HG03520 (cell line): ENCODE measurements around the gene SOX10.
A peak's percentile ranks its signal among the peaks of the same experiment; 100 is the strongest.
"Not testable (repeated sequence)": the region's sequence is repeated elsewhere in the genome, so short reads cannot be mapped to it uniquely, and the experiment has no call there.

Experiments
- ATAC-seq: cut with Tn5 transposase; IDR thresholded peaks from one replicate; pipeline ENCODE4 v1.9.1; 2021; ENCODE audit warnings: mild to moderate bottlenecking, moderate library complexity; ENCODE audit not compliant: unreplicated experiment

SOX10 gene

GRCh38 chr22:37965940-37966664 lies 18.3 kb downstream of the SOX10 start:
- ATAC-seq = no peak

DNA sequence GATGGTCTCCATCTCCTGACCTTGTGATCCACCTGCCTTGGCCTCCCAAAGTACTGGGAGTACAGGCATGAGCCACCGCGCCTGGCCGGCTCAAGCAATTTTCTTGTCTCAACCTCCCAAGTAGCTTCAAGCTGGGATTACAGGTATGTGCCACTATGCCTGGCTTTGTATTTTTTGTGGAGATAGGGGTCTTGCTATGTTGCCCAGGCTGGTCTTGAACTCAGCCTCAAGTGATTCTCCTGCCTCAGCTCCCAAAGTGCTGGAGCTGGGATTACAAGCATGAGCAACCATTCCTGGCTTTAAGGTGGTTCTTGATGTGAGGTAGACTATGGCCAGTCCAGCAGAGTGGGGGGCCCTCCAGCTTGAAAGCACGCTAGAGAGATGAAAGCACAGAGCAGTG lies 23.3 kb downstream of the SOX10 start:
- ATAC-seq = no peak

DNA sequence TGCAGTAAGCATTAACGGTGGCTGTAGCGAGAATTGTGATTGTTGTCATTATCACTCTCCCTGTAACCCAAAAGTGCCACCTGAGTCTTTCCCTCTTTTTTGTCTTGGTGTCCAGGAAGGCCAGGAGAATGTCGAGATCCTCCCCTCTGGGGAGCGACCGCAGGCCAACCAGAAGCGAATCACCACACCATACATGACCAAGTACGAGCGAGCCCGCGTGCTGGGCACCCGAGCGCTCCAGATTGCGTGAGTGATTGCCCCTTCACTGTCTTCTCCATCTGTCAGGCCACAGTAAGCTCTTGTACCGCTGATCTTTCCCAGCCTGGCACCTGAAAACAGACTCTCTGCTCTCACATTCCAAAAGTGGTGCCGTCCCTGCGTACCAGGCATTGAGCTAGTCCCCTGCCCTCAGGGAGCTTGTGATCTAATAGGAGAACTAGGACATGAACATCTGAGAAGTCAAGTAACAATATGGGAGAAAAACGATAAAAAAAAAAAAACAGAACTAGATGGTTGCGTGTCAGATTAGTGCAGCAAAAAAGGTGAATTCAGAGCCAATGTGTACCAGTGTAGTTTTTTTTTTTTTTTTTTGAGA lies 25.0 kb downstream of the SOX10 start:
- no peak for ATAC-seq

DNA sequence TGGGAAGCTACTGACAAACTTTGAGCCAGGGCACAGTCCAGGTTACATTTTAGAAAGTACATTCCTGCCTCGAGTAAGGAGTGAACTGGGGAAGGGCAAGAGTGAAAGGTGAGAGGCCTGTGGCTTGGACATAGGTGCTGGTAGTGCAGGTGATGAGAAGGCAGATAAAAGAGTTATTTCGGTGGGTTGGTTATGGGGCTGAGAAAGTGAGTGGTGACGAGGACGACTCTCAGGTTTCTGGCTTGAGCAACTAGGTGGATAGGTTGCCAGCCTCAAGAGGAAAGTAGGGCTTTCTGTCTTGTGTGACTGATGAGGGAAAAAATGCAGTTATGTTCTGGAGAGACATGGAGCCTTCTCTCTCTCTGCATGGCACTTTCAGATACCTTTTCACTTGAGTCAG lies 27.1 kb downstream of the SOX10 start:
- no peak for ATAC-seq

DNA sequence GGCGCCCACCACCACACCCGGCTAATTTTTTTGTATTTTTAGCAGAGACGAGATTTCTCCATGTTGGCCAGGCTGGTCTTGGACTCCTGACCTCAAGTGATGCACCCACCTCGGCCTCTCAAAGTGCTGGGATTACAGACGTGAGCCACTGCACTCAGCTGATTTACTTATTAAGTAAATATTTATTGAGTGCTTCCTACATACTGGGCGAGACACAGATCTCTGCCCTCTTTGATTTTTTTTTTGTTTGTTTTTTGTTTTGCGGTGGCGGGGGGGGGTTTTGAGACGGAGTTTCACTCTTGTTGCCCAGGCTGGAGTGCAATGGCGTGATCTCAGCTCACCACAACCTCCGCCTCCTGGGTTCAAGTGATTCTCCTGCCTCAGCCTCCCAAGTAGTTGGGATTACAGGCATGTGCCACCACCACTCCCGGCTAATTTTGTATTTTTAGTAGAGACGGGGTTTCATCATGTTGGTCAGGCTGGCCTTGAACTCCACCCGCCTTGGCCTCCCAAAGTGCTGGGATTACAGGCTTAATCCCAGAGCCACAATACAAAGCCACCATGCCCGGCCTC lies 28.4 kb downstream of the SOX10 start:
- ATAC-seq = not testable (repeated sequence)

- no peak for ATAC-seq
These were observed 29.7 kb downstream of the SOX10 start for GRCh38 chr22:37954686-37955085.

GRCh38 chr22:37953437-37954179 lies 30.7 kb downstream of the SOX10 start, which contains the start of the genes C22orf23 and POLR2F:
Gene C22orf23 (minus strand): TSS chr22:37953601. CDS start chr22:37953149, 452 bp downstream.
Gene POLR2F (plus strand): TSS chr22:37953699. CDS start chr22:37953788, 89 bp downstream.
- peak; percentile 75 for ATAC-seq

GRCh38 chr22:37953062-37953436 lies 31.3 kb downstream of the SOX10 start:
- peak; percentile 32 for ATAC-seq

DNA sequence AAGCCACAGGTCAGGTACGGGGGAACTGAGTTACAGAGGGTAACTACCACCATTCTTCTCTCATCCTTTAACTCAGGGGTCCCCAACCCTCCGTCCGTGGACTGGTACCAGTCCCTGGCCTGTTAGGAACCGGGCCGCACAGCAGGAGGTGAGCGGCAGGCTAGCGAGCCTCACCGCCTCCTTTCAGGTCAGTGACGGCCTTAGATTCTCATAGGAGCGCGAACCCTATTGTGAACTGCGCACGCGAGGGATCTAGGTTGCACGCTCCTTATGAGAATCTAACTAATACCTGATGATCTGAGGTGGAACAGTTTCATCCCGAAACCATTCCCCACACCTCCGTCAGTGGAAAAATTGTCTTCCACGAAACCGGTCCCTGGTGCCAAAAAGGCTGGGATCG lies 31.7 kb downstream of the SOX10 start:
- ATAC-seq = not testable (repeated sequence)

GRCh38 chr22:37951305-37951704 lies 33.0 kb downstream of the SOX10 start:
- ATAC-seq = no peak

- ATAC-seq = not testable (repeated sequence)
These were observed 37.1 kb downstream of the SOX10 start for GRCh38 chr22:37947142-37947795.

- ATAC-seq = not testable (repeated sequence)
These were observed 39.9 kb downstream of the SOX10 start for GRCh38 chr22:37944423-37944822.

DNA sequence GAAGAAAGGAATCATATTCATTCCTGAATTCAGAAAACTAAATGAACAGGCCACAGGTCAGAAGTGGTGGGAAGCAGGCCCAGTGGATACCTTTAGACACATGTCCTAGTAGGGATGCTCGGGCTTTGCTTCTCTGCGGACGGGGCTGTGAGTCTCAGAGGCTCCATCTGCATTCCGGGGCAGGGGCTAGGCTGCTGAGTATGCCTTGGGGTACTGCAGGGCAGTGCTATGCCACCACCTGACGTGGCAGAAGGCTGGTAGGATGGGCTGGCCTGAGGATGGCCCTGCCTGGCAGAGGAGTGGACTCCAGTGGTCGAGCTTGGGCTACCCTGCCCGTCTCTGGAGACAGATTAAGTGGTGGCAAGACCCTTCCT lies 40.5 kb downstream of the SOX10 start:
- ATAC-seq = no peak

DNA sequence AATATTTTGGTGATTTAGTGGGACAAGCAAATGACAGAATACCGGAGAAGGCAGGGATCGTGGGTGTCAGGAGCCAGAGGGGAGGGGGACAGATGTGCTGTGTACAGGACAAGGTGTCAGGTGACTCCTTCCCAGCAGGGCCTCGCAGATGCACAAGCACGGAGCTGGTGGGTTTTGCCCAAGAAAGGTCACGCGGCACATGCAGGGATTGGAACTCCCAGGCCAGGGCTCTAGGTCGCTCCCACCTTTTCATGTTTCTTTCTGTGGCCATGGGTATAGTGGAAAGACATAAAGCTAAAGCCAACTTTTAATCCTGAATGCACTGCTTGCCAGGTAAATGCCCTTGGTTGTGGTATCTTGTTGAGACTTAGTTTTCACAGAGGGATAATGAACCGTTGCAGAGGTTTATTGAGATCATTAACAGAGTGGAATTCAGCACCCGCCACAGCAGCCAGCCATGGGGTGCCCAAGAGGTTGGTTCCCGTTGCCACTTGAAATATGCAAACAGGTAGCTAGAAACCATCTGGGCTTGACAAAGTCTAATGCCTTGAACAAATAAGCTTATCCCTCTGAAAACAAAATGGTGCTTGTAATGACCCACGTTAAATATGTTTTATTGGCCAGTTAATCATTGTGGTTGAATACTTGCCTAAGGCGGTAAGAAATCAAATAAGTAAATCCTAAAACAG lies 41.1 kb downstream of the SOX10 start:
- no peak for ATAC-seq

- no peak for ATAC-seq
These were observed 42.2 kb downstream of the SOX10 start for GRCh38 chr22:37942133-37942532.

DNA sequence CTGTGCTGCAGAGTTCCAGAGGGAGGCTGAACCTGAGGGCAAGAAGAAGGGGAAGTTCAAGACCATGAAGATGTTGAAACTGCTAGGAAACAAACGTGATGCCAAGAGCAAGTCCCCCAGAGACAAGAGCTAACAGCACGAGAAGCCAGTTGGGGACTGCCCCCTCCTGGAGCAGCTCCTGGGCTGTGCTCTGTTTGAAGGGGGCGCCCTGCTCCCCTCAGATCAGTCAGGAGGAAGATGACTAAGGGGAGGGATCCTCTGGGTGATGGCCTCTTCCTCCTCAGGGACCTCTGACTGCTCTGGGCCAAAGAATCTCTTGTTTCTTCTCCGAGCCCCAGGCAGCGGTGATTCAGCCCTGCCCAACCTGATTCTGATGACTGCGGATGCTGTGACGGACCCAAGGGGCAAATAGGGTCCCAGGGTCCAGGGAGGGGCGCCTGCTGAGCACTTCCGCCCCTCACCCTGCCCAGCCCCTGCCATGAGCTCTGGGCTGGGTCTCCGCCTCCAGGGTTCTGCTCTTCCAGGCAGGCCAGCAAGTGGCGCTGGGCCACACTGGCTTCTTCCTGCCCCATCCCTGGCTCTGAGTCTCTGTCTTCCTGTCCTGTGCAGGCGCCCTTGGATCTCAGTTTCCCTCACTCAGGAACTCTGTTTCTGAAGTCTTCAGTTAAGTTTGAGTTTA lies 43.5 kb downstream of the SOX10 start:
- no peak for ATAC-seq

- ATAC-seq = peak; percentile 46
These were observed 50.5 kb downstream of the SOX10 start for GRCh38 chr22:37933711-37934376.

DNA sequence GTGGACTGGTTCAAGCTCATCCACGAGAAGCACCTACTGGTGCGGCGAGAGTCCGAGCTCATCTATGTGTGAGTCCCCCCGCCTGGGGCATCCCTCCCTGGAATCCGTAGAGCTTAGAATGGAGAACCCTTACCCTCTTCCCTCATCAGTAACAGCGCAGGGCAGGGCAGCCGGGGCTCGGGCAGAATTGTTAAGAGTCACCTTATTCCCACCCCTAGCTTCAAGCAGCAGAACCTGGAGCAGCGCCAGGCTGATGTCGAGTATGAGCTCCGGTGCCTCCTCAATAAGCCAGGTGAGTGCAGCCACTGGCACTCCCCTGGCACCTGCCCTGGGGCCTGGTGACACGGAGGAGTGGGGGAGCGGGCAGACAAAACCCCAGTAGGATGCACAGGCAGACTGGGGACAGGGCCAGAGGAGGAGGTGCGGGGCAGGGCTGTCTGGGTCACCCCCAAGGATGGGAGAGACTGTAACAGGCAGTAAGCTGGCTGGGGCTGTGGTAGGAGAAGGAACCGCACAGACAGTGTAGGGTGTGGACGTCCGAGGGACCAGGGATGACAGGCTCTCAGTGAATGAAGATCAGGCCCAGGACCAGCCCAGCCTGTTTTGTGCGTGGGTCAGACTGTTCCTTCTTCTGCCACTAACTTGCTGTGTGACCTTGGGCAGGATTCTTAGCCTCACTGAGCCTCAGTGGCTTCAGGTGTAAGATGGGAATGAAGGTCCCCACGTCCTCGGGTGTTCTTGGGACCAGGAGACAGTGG lies 51.4 kb downstream of the SOX10 start:
- no peak for ATAC-seq

GRCh38 chr22:37932401-37932800 lies 52.0 kb downstream of the SOX10 start:
- no peak for ATAC-seq
